ENCODE data around the gene TAF11L8.
"Not testable (repeated sequence)": the region's sequence is repeated elsewhere in the genome, so short reads cannot be mapped to it uniquely, and the experiment has no call there.

The TAF11L8 gene

DNA sequence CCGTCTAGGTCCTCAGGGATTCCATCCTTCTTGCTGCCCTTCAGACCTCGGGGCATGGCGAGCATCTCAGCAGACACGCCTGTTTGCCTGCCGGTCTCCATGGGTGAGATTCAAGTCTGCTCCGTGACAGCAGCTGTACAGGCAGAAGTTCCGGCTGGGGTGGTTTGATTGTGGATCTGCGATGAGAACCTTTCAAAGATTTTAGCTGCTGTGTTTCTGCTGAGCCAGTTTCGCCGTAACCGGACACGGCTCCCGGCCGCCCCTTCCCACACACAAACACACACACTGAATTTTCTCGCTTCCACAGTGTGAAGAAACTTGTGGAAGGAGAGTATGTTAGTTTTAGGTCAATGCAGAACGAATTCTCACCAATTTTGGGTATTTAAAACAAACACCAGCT, at the start of gene TAF11L8:
Gene TAF11L8 (minus strand): TSS at position 101 of the 400 bp plus-strand sequence.
- not testable (repeated sequence) for H3K4me1 ChIP-seq (ENCODE audit: control insufficient read depth in 1 of 2, insufficient read depth in 2 of 2, low read length in 2 of 2); H3K4me3 ChIP-seq (ENCODE audit: low read depth in 1 of 2, low read length in 2 of 2); H3K36me3 ChIP-seq (ENCODE audit: control insufficient read depth in 1 of 2, insufficient read depth in 2 of 2, low read length in 2 of 2); H3K27me3 ChIP-seq (ENCODE audit: control insufficient read depth in 1 of 2, insufficient read depth in 2 of 2, low read length in 2 of 2); H3K27ac ChIP-seq (ENCODE audit: low read depth, low read length); H3K9me3 ChIP-seq (ENCODE audit: control insufficient read depth in 1 of 2, low read length in 2 of 2); H3K9ac ChIP-seq (ENCODE audit: low read depth in 1 of 2, low read length in 2 of 2)

GRCh38 chr5:17634160-17634559, 43.4 kb upstream of the TAF11L8 start, which contains the start of gene TAF11L14:
Gene TAF11L14 (plus strand): TSS chr5:17634460.
- Histone ChIP-seq H3K9me3 (ENCODE audit: control insufficient read depth in 1 of 2, low read length in 2 of 2) (peaks cover 4 to 7% of the 10 kb centered on the region in 2 donors), H3K27me3 (ENCODE audit: control insufficient read depth in 1 of 2, insufficient read depth in 2 of 2, low read length in 2 of 2) (no peaks in the 10 kb centered on the region), H3K9ac (ENCODE audit: low read depth in 1 of 2, low read length in 2 of 2) (no peak within 1 kb of the TSS), H3K4me1 (ENCODE audit: control insufficient read depth in 1 of 2, insufficient read depth in 2 of 2, low read length in 2 of 2) (no peaks in the 10 kb centered on the region), H3K27ac (ENCODE audit: low read depth, low read length) (no peak within 1 kb of the TSS), H3K36me3 (ENCODE audit: control insufficient read depth in 1 of 2, insufficient read depth in 2 of 2, low read length in 2 of 2) (no peaks in the 10 kb centered on the region), H3K4me3 (ENCODE audit: low read depth in 1 of 2, low read length in 2 of 2) (no peak within 1 kb of the TSS)

DNA sequence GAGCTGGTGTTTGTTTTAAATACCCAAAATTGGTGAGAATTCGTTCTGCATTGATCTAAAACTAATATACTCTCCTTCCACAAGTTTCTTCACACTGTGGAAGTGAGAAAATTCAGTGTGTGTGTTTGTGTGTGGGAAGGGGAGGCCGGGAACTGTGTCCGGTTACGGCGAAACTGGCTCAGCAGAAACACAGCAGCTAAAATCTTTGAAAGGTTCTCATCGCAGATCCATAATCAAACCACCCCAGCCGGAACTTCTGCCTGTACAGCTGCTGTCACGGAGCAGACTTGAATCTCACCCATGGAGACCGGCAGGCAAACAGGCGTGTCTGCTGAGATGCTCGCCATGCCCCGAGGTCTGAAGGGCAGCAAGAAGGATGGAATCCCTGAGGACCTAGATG, 41.0 kb upstream of the TAF11L8 start, which contains the start of gene TAF11L13:
Gene TAF11L13 (plus strand): TSS at position 301 of the 400 bp plus-strand sequence.
- not testable (repeated sequence) for H3K36me3 ChIP-seq (ENCODE audit: control insufficient read depth in 1 of 2, insufficient read depth in 2 of 2, low read length in 2 of 2); H3K4me3 ChIP-seq (ENCODE audit: low read depth in 1 of 2, low read length in 2 of 2); H3K4me1 ChIP-seq (ENCODE audit: control insufficient read depth in 1 of 2, insufficient read depth in 2 of 2, low read length in 2 of 2); H3K9ac ChIP-seq (ENCODE audit: low read depth in 1 of 2, low read length in 2 of 2); H3K27ac ChIP-seq (ENCODE audit: low read depth, low read length); H3K27me3 ChIP-seq (ENCODE audit: control insufficient read depth in 1 of 2, insufficient read depth in 2 of 2, low read length in 2 of 2); H3K9me3 ChIP-seq (ENCODE audit: control insufficient read depth in 1 of 2, low read length in 2 of 2)

- Histone ChIP-seq H3K4me1 (ENCODE audit: control insufficient read depth in 1 of 2, insufficient read depth in 2 of 2, low read length in 2 of 2) (no peaks in the 10 kb centered on the region), H3K4me3 (ENCODE audit: low read depth in 1 of 2, low read length in 2 of 2) (no peak overlapping the region), H3K27me3 (ENCODE audit: control insufficient read depth in 1 of 2, insufficient read depth in 2 of 2, low read length in 2 of 2) (no peaks in the 10 kb centered on the region), H3K36me3 (ENCODE audit: control insufficient read depth in 1 of 2, insufficient read depth in 2 of 2, low read length in 2 of 2) (no peaks in the 10 kb centered on the region), H3K9ac (ENCODE audit: low read depth in 1 of 2, low read length in 2 of 2) (no peak overlapping the region), H3K27ac (ENCODE audit: low read depth, low read length) (no peak overlapping the region), H3K9me3 (ENCODE audit: control insufficient read depth in 1 of 2, low read length in 2 of 2) (peaks cover 0 to 2% of the 10 kb centered on the region in 2 donors)
Measured at GRCh38 chr5:17625686-17626085, 34.9 kb upstream of the TAF11L8 start.

DNA sequence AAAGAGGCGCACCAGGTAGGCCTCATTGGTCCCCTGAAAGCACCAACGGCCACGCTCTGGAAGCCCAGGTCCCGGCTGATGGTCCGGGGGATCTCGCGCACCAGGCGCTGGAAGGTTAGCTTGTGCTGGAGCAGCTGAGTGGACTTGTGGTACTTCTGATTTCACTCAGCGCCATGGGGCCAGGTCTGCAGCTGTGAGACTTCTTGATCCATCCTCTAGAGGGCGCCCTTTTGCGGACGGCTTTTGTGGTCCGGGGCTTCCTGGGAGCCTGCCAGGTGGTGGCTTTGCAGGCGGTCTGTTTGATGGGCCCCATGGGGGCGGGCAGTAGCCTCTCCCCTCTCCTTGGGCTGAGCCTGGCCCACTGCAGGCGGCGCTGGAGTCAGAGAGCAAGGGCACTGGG, 29.9 kb upstream of the TAF11L8 start:
- Histone ChIP-seq H3K36me3 (ENCODE audit: control insufficient read depth in 1 of 2, insufficient read depth in 2 of 2, low read length in 2 of 2) (no peaks in the 10 kb centered on the region), H3K9me3 (ENCODE audit: control insufficient read depth in 1 of 2, low read length in 2 of 2) (peaks cover 0 to 7% of the 10 kb centered on the region in 2 donors), H3K27ac (ENCODE audit: low read depth, low read length) (no peak overlapping the region), H3K4me3 (ENCODE audit: low read depth in 1 of 2, low read length in 2 of 2) (no peak overlapping the region), H3K9ac (ENCODE audit: low read depth in 1 of 2, low read length in 2 of 2) (no peak overlapping the region), H3K27me3 (ENCODE audit: control insufficient read depth in 1 of 2, insufficient read depth in 2 of 2, low read length in 2 of 2) (no peaks in the 10 kb centered on the region), H3K4me1 (ENCODE audit: control insufficient read depth in 1 of 2, insufficient read depth in 2 of 2, low read length in 2 of 2) (no peaks in the 10 kb centered on the region)

- no peaks in the 10 kb centered on the region for H3K36me3 ChIP-seq (ENCODE audit: control insufficient read depth in 1 of 2, insufficient read depth in 2 of 2, low read length in 2 of 2)
- H3K27ac ChIP-seq (ENCODE audit: low read depth, low read length), result no peak overlapping the region
- H3K9me3 ChIP-seq (ENCODE audit: control insufficient read depth in 1 of 2, low read length in 2 of 2), result peaks cover 0 to 12% of the 10 kb centered on the region in 2 donors
- no peaks in the 10 kb centered on the region for H3K4me1 ChIP-seq (ENCODE audit: control insufficient read depth in 1 of 2, insufficient read depth in 2 of 2, low read length in 2 of 2)
- no peaks in the 10 kb centered on the region for H3K27me3 ChIP-seq (ENCODE audit: control insufficient read depth in 1 of 2, insufficient read depth in 2 of 2, low read length in 2 of 2)
- H3K4me3 ChIP-seq (ENCODE audit: low read depth in 1 of 2, low read length in 2 of 2), result no peak overlapping the region
- H3K9ac ChIP-seq (ENCODE audit: low read depth in 1 of 2, low read length in 2 of 2), result no peak overlapping the region
Measured at GRCh38 chr5:17619354-17619753, 28.6 kb upstream of the TAF11L8 start.

GRCh38 chr5:17614872-17615605, 24.3 kb upstream of the TAF11L8 start:
- H3K9ac ChIP-seq (ENCODE audit: low read depth in 1 of 2, low read length in 2 of 2), result no peak overlapping the region
- H3K4me1 ChIP-seq (ENCODE audit: control insufficient read depth in 1 of 2, insufficient read depth in 2 of 2, low read length in 2 of 2), result no peaks in the 10 kb centered on the region
- H3K4me3 ChIP-seq (ENCODE audit: low read depth in 1 of 2, low read length in 2 of 2), result no peak overlapping the region
- no peaks in the 10 kb centered on the region for H3K27me3 ChIP-seq (ENCODE audit: control insufficient read depth in 1 of 2, insufficient read depth in 2 of 2, low read length in 2 of 2)
- H3K27ac ChIP-seq (ENCODE audit: low read depth, low read length), result no peak overlapping the region
- peaks cover 0 to 8% of the 10 kb centered on the region in 2 donors for H3K9me3 ChIP-seq (ENCODE audit: control insufficient read depth in 1 of 2, low read length in 2 of 2)
- no peaks in the 10 kb centered on the region for H3K36me3 ChIP-seq (ENCODE audit: control insufficient read depth in 1 of 2, insufficient read depth in 2 of 2, low read length in 2 of 2)

DNA sequence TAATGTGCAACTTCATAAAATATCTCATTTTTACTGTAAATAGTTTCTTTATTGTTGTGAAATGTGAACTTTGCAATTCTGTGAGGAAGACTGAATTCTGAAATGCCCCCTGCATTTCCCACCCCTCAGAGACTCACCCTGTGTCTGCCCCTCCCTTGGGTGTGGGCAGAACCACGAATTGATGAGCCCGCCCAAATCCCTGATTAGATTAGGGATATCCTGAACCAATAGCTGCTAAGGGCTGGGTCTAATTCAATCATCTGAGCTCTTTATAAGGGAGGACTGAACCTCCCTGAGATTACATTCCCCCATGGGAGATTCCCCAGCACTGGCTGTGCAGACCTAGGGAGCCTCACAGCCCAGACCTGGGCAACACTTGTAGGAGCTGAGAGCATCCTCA, 19.3 kb upstream of the TAF11L8 start, which contains the start of gene TAF11L12:
Gene TAF11L12 (plus strand): TSS at position 301 of the 400 bp plus-strand sequence.
- H3K9ac ChIP-seq (ENCODE audit: low read depth in 1 of 2, low read length in 2 of 2); H3K9me3 ChIP-seq (ENCODE audit: control insufficient read depth in 1 of 2, low read length in 2 of 2); H3K4me1 ChIP-seq (ENCODE audit: control insufficient read depth in 1 of 2, insufficient read depth in 2 of 2, low read length in 2 of 2); H3K4me3 ChIP-seq (ENCODE audit: low read depth in 1 of 2, low read length in 2 of 2); H3K36me3 ChIP-seq (ENCODE audit: control insufficient read depth in 1 of 2, insufficient read depth in 2 of 2, low read length in 2 of 2); H3K27ac ChIP-seq (ENCODE audit: low read depth, low read length); H3K27me3 ChIP-seq (ENCODE audit: control insufficient read depth in 1 of 2, insufficient read depth in 2 of 2, low read length in 2 of 2): not testable (repeated sequence)

DNA sequence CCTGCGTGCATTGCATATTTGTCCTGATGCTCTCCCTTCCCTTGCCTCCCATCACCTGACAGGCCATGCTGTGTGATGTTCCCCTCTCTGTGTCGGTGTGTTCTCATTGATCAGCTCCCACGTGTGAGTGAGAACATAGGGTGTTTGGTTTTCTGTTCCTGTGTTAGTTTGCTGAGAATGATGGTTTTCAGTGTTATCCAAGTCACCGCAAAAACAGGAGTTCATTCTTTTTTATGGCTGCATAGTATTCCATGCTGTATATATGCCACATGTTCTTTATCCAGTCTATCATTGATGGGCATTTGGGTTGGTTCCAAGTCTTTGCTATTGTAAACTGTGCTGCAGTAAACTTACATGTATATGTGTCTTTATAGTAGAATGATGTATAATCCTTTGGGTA, 16.7 kb upstream of the TAF11L8 start:
- not testable (repeated sequence) for H3K27ac ChIP-seq (ENCODE audit: low read depth, low read length); H3K4me1 ChIP-seq (ENCODE audit: control insufficient read depth in 1 of 2, insufficient read depth in 2 of 2, low read length in 2 of 2); H3K27me3 ChIP-seq (ENCODE audit: control insufficient read depth in 1 of 2, insufficient read depth in 2 of 2, low read length in 2 of 2); H3K9me3 ChIP-seq (ENCODE audit: control insufficient read depth in 1 of 2, low read length in 2 of 2); H3K9ac ChIP-seq (ENCODE audit: low read depth in 1 of 2, low read length in 2 of 2); H3K36me3 ChIP-seq (ENCODE audit: control insufficient read depth in 1 of 2, insufficient read depth in 2 of 2, low read length in 2 of 2); H3K4me3 ChIP-seq (ENCODE audit: low read depth in 1 of 2, low read length in 2 of 2)

GRCh38 chr5:17604951-17605350, 14.2 kb upstream of the TAF11L8 start:
- H3K9me3 ChIP-seq (ENCODE audit: control insufficient read depth in 1 of 2, low read length in 2 of 2), result peaks cover 3% of the 10 kb centered on the region in 2 donors
- no peak overlapping the region for H3K9ac ChIP-seq (ENCODE audit: low read depth in 1 of 2, low read length in 2 of 2)
- no peaks in the 10 kb centered on the region for H3K27me3 ChIP-seq (ENCODE audit: control insufficient read depth in 1 of 2, insufficient read depth in 2 of 2, low read length in 2 of 2)
- H3K4me1 ChIP-seq (ENCODE audit: control insufficient read depth in 1 of 2, insufficient read depth in 2 of 2, low read length in 2 of 2), result no peaks in the 10 kb centered on the region
- no peak overlapping the region for H3K27ac ChIP-seq (ENCODE audit: low read depth, low read length)
- no peaks in the 10 kb centered on the region for H3K36me3 ChIP-seq (ENCODE audit: control insufficient read depth in 1 of 2, insufficient read depth in 2 of 2, low read length in 2 of 2)
- no peak overlapping the region for H3K4me3 ChIP-seq (ENCODE audit: low read depth in 1 of 2, low read length in 2 of 2)

All from duodenal mucosa (tissue), 2 donors.